OCI-LY7 (cell line): Measurements from ENCODE around the gene TUBA8. TPM values are rescaled to one million over a fixed set of nuclear protein-coding genes. Genes with fewer than 3 reads are reported as not detected.

Source experiments
- BruUV-seq: library from RNA; stranded (reverse); fragments of 400-500 nt; replicated peaks from 2 replicates; lab custom pipeline; 2021; lab: Mats Ljungman, UMichigan
- CTCF ChIA-PET: fragments of 300-600 bp; sonication (Branson Sonifier 250); formaldehyde crosslinking; loops from one replicate; lab custom pipeline; 2022; ENCODE audit warnings: antibody characterized with exemption; ENCODE audit not compliant: unreplicated experiment; lab: Charles Lee
- POLR2A ChIA-PET: fragments of 300-600 bp; sonication (Branson Sonifier 250); formaldehyde crosslinking; loops from one replicate; lab custom pipeline; 2022; ENCODE audit warnings: antibody characterized with exemption; lab: Charles Lee
- DNase-seq: peaks from one replicate; pipeline ENCODE4 v3.0.0-alpha.2; 2015; ENCODE audit warnings: low spot score
- H2AFZ ChIP-seq: fragments of 200-600 bp; sonication (generic), shearing (Covaris generic); 2 replicates; pipeline ENCODE4 v1.6.1; 2014; ENCODE audit warnings: mild to moderate bottlenecking, antibody characterized with exemption, low read length, moderate library complexity
- H3K27ac ChIP-seq: fragments of 200-600 bp; sonication (generic); 2 replicates; pipeline ENCODE4 v1.5.1; 2014; ENCODE audit warnings: mixed run types, low read depth, mild to moderate bottlenecking, moderate library complexity, low read length, inconsistent platforms; ENCODE audit not compliant: poor library complexity, severe bottlenecking
- H3K36me3 ChIP-seq: fragments of 200-600 bp; sonication (generic); 2 replicates; pipeline ENCODE4 v1.6.1; 2014; ENCODE audit warnings: mild to moderate bottlenecking, antibody characterized with exemption, low read length, moderate library complexity, mixed read lengths; ENCODE audit not compliant: insufficient read depth
- H3K4me1 ChIP-seq: fragments of 200-600 bp; sonication (generic); 2 replicates; pipeline ENCODE4 v1.5.1; 2014; ENCODE audit warnings: mild to moderate bottlenecking, low read length; ENCODE audit not compliant: insufficient read depth, poor library complexity, severe bottlenecking
- H3K4me2 ChIP-seq: fragments of 200-600 bp; sonication (generic); 2 replicates; pipeline ENCODE4 v1.6.1; 2014; ENCODE audit warnings: mild to moderate bottlenecking, low read length
- H3K4me3 ChIP-seq: fragments of 200-600 bp; sonication (generic); 2 replicates; pipeline ENCODE4 v1.5.1; 2014; ENCODE audit warnings: mild to moderate bottlenecking, low read depth, low read length; ENCODE audit not compliant: poor library complexity, severe bottlenecking
- H3K79me2 ChIP-seq: fragments of 200-600 bp; sonication (generic); 2 replicates; pipeline ENCODE4 v1.6.1; 2016; ENCODE audit warnings: low read depth, mild to moderate bottlenecking, low read length, moderate library complexity, mixed read lengths; ENCODE audit not compliant: insufficient read depth
- H3K9me2 ChIP-seq: fragments of 200-600 bp; sonication (generic); 2 replicates; pipeline ENCODE4 v1.6.1; 2016; ENCODE audit warnings: mild to moderate bottlenecking, low read length, mixed read lengths; ENCODE audit not compliant: insufficient read depth
- H3K9me3 ChIP-seq: fragments of 200-600 bp; sonication (generic); 2 replicates; pipeline ENCODE4 v1.6.1; 2014; ENCODE audit warnings: mild to moderate bottlenecking, mixed run types, low read length, mixed read lengths
- H4K20me1 ChIP-seq: fragments of 200-600 bp; sonication (generic); 2 replicates; pipeline ENCODE4 v1.6.1; 2014; ENCODE audit warnings: mild to moderate bottlenecking, antibody characterized with exemption, low read length, moderate library complexity, mixed read lengths; ENCODE audit not compliant: insufficient read depth
- EZH2phosphoT487 ChIP-seq: fragments of 200-600 bp; sonication (generic); IDR thresholded peaks from 2 replicates; pipeline ENCODE4 v1.6.1; 2018; ENCODE audit warnings: low read depth, borderline replicate concordance, mild to moderate bottlenecking, mixed run types, antibody characterized with exemption, low read length, moderate library complexity, mixed read lengths
- intact Hi-C: fragments of 100-400 bp; cut with micrococcal nuclease; formaldehyde crosslinking; loops from one replicate; pipeline ENCODE4 v1.10.0; 2022; ENCODE audit not compliant: unreplicated experiment
- total RNA-seq, 2 experiments: library from RNA; depleted of rRNA in 1 of 2; stranded (reverse); fragments of >200 nt in 1 of 2; shearing (Covaris generic) in 1 of 2; gene quantifications; 2 replicates each; pipeline ENCODE4 v1.2.3, GENCODE V29; 2014 to 2022
- TF ChIP-seq, protein P1 (sequence below): fragments of 200-600 bp; sonication (generic); conservative IDR thresholded peaks from 2 replicates; pipeline ENCODE4 v1.5.1; 2014; ENCODE audit warnings: mild to moderate bottlenecking, antibody characterized with exemption, low read length, moderate library complexity, mixed read lengths

Gene TUBA8
- total RNA-seq, 2 experiments from 2014 or later, result 1.9 to 2.0 TPM

DNA sequence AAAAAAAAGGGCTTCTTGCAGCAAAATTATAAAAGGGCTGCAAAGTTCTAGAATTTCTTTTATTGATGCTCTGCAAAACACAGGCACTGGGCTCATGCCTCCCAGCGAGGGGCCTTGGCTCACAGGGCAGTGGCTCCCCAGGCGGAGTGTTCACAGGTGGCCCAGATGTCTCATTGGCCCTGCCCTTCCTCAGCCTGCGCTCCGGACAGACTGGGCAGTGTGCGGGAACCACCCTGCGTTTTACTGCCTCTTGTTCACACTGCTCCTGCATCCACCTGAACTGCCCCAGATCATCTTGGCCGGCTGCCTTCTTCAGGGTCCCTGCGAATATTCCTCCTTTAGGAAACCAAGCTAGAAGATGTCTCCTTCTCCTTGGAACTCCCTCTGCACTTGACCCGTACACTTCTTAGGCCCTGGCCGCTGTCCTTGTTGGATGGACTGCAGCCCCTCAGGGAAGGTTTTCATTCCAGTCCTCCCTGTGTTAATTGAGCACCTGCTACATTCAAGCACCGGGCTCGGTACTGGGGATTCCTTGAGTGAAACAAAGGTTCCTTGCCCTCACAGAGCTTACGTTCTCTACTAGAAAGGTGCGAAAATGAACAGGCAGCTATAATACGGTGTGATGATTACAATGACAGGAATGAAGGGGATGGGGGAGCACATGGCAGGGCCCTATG, 4.5 kb downstream of the TUBA8 start:
- CTCF ChIA-PET, result no interaction called here
- H3K4me2 ChIP-seq, result no peak overlapping the region
- intact Hi-C loops, result no loop called here

DNA sequence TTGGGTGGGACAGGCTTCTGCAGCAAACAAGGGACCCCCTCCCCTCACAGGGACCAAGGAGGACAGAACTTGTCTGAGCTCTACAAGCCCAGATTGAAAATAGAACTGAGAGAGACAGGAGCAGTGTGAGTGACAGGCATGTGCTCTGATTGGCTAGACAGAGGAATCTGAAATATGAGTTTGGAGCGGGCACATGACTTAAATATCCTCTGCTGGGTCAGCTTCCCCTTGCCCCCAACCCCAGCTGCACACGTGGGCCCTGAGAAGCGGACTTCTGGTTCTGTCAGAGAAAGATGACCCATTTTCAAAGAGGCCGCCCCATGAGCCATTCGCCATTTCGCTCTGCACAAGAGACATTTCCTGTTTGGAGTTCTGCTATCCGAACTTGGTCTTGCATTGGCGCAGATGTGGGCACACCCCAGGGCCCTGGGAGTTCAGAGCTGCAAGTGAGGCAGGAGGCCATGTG, 5.3 kb downstream of the TUBA8 start:
- BruUV-seq, result no TSS peak
- Histone ChIP-seq H3K9me3 (no peaks in the 10 kb centered on the region), H3K4me3 (no peak overlapping the region), H3K4me2 (no peak overlapping the region), H3K36me3 (no peaks in the 10 kb centered on the region), H2AFZ (no peak overlapping the region), H3K27ac (no peak overlapping the region), H3K9me2 (no peaks in the 10 kb centered on the region), H3K4me1 (peaks cover 4% of the 10 kb centered on the region), H3K79me2 (no peaks in the 10 kb centered on the region), H4K20me1 (no peaks in the 10 kb centered on the region)
- intact Hi-C loops, result no loop called here
- DNase-seq, result no peak
- CTCF ChIA-PET, result no interaction called here
- POLR2A ChIA-PET, result no interaction called here
- no peak for TF ChIP-seq EZH2phosphoT487
- TF ChIP-seq, protein P1, sequence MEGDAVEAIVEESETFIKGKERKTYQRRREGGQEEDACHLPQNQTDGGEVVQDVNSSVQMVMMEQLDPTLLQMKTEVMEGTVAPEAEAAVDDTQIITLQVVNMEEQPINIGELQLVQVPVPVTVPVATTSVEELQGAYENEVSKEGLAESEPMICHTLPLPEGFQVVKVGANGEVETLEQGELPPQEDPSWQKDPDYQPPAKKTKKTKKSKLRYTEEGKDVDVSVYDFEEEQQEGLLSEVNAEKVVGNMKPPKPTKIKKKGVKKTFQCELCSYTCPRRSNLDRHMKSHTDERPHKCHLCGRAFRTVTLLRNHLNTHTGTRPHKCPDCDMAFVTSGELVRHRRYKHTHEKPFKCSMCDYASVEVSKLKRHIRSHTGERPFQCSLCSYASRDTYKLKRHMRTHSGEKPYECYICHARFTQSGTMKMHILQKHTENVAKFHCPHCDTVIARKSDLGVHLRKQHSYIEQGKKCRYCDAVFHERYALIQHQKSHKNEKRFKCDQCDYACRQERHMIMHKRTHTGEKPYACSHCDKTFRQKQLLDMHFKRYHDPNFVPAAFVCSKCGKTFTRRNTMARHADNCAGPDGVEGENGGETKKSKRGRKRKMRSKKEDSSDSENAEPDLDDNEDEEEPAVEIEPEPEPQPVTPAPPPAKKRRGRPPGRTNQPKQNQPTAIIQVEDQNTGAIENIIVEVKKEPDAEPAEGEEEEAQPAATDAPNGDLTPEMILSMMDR, result no peak

More for the DNA sequence above, 4.5 kb downstream of the TUBA8 start:
- POLR2A ChIA-PET, result interaction anchor here (0.5 kb wide), 1 partner anchor 772 kb away, joined by 4 read pairs; no protein-coding TSS in a partner anchor
- Histone ChIP-seq H3K9me2 (no peaks in the 10 kb centered on the region), H3K9me3 (no peaks in the 10 kb centered on the region), H3K4me1 (peaks cover 9% of the 10 kb centered on the region), H3K79me2 (no peaks in the 10 kb centered on the region), H4K20me1 (no peaks in the 10 kb centered on the region), H3K36me3 (no peaks in the 10 kb centered on the region), H2AFZ (no peak overlapping the region), H3K27ac (no peak overlapping the region), H3K4me3 (no peak overlapping the region)
- BruUV-seq, result no TSS peak
- no peak for DNase-seq
- no peak for TF ChIP-seq EZH2phosphoT487
- TF ChIP-seq, protein P1, result no peak

DNA sequence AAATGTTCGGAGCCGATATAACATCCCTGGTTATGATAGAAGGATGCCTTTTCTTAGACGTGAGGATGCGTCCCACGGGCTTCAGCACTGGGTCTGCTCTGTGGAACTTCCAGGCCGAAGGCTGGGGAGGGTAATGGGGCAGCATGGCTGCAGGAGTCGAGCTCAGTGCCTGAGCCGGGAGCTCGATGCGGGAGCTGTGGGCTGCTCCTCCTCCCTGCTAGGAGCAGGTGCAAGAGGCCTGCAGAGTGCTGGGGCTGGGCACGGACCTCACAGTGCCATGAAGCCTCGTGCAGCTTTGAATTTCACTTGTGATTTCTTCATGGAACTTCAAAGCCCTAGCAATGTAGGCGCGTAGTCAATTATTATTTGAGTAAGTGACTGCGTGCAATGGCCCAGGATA, 6.0 kb downstream of the TUBA8 start:
- no TSS peak for BruUV-seq
- no peak overlapping the region for H3K4me2 ChIP-seq
- H4K20me1 ChIP-seq, result no peaks in the 10 kb centered on the region
- no peak for TF ChIP-seq EZH2phosphoT487
- TF ChIP-seq, protein P1, result no peak
- no peak overlapping the region for H3K27ac ChIP-seq
- no peaks in the 10 kb centered on the region for H3K9me3 ChIP-seq
- H3K36me3 ChIP-seq, result no peaks in the 10 kb centered on the region
- H3K4me1 ChIP-seq, result peaks cover 4% of the 10 kb centered on the region
- DNase-seq, result no peak
- CTCF ChIA-PET, result no interaction called here
- POLR2A ChIA-PET, result no interaction called here
- H3K79me2 ChIP-seq, result no peaks in the 10 kb centered on the region
- no peak overlapping the region for H2AFZ ChIP-seq
- no peak overlapping the region for H3K4me3 ChIP-seq
- intact Hi-C loops, result no loop called here
- no peaks in the 10 kb centered on the region for H3K9me2 ChIP-seq
